HL-60 (cell line): Measurements from ENCODE around the gene FAM107B.

ENCODE experiments used
- POLR2AphosphoS5 ChIP-seq: IDR thresholded peaks from 2 replicates; pipeline ENCODE4 v1.6.1; 2012; ENCODE audit warnings: low read depth
- SPI1 ChIP-seq: IDR thresholded peaks from 2 replicates; pipeline ENCODE4 v1.6.1; 2012; ENCODE audit warnings: low read depth, mild to moderate bottlenecking, borderline replicate concordance
- TF ChIP-seq, protein P1 (sequence below): IDR thresholded peaks from one replicate; pipeline ENCODE4 v1.5.1; 2011; ENCODE audit warnings: low read length, control low read depth, inconsistent platforms; ENCODE audit not compliant: insufficient read depth
- TF ChIP-seq, protein P2 (sequence below): IDR thresholded peaks from 2 replicates; pipeline ENCODE4 v1.6.1; 2012; ENCODE audit warnings: low read depth; ENCODE audit not compliant: insufficient replicate concordance

DNA sequence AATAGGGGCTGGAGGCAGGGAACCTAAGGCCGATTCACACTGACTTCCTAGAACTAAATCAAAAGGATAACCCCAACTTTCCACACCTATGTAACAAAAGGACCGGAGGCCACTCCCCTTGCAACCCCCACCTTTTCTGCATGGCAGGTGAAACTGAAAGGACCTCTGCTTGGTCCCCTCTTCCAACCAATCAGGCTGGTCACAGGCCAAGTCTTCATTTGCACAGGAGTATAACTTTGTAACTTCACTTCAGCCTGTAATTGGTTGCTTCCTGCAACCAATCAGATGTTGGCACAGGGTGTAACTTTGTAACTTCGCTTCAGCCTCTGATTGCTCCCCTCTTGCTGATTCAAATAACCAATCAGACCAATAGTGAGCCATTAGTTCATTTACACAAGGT is 190.0 kb downstream of the FAM107B start:
- TF ChIP-seq POLR2AphosphoS5, result no peak
- TF ChIP-seq, protein P1, sequence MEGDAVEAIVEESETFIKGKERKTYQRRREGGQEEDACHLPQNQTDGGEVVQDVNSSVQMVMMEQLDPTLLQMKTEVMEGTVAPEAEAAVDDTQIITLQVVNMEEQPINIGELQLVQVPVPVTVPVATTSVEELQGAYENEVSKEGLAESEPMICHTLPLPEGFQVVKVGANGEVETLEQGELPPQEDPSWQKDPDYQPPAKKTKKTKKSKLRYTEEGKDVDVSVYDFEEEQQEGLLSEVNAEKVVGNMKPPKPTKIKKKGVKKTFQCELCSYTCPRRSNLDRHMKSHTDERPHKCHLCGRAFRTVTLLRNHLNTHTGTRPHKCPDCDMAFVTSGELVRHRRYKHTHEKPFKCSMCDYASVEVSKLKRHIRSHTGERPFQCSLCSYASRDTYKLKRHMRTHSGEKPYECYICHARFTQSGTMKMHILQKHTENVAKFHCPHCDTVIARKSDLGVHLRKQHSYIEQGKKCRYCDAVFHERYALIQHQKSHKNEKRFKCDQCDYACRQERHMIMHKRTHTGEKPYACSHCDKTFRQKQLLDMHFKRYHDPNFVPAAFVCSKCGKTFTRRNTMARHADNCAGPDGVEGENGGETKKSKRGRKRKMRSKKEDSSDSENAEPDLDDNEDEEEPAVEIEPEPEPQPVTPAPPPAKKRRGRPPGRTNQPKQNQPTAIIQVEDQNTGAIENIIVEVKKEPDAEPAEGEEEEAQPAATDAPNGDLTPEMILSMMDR, result no peak
- TF ChIP-seq SPI1, result no peak
- TF ChIP-seq, protein P2, sequence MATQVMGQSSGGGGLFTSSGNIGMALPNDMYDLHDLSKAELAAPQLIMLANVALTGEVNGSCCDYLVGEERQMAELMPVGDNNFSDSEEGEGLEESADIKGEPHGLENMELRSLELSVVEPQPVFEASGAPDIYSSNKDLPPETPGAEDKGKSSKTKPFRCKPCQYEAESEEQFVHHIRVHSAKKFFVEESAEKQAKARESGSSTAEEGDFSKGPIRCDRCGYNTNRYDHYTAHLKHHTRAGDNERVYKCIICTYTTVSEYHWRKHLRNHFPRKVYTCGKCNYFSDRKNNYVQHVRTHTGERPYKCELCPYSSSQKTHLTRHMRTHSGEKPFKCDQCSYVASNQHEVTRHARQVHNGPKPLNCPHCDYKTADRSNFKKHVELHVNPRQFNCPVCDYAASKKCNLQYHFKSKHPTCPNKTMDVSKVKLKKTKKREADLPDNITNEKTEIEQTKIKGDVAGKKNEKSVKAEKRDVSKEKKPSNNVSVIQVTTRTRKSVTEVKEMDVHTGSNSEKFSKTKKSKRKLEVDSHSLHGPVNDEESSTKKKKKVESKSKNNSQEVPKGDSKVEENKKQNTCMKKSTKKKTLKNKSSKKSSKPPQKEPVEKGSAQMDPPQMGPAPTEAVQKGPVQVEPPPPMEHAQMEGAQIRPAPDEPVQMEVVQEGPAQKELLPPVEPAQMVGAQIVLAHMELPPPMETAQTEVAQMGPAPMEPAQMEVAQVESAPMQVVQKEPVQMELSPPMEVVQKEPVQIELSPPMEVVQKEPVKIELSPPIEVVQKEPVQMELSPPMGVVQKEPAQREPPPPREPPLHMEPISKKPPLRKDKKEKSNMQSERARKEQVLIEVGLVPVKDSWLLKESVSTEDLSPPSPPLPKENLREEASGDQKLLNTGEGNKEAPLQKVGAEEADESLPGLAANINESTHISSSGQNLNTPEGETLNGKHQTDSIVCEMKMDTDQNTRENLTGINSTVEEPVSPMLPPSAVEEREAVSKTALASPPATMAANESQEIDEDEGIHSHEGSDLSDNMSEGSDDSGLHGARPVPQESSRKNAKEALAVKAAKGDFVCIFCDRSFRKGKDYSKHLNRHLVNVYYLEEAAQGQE, result no peak
